C4-2B (cell line): ENCODE measurements around the gene LITAFD.

Experiments used
- H3K27ac ChIP-seq: fragments of 450-650 bp; 2 replicates; pipeline ENCODE4 v1.5.1; 2017
- CTCF ChIP-seq: fragments of 450-650 bp; conservative IDR thresholded peaks from 2 replicates; pipeline ENCODE4 v1.5.1; 2017; ENCODE audit warnings: mild to moderate bottlenecking
- ZFX ChIP-seq: fragments of 450-650 bp; IDR thresholded peaks from 2 replicates; pipeline ENCODE4 v1.6.1; 2017

LITAFD gene

GRCh38 chr16:8853150-8853549, 29.0 kb upstream of the LITAFD start:
- no peak for TF ChIP-seq ZFX
- no peak for TF ChIP-seq CTCF
- H3K27ac ChIP-seq, result no peak overlapping the region

- TF ChIP-seq ZFX (no peak), CTCF (no peak)
- H3K27ac ChIP-seq, result no peak overlapping the region
These were observed 28.5 kb upstream of the LITAFD start for GRCh38 chr16:8853611-8854010.

GRCh38 chr16:8854298-8854948, 27.7 kb upstream of the LITAFD start:
- TF ChIP-seq ZFX (no peak), CTCF (no peak)
- H3K27ac ChIP-seq, result no peak overlapping the region

- no peak overlapping the region for H3K27ac ChIP-seq
- no peak for TF ChIP-seq CTCF
These were observed 26.9 kb upstream of the LITAFD start for GRCh38 chr16:8855051-8855786.

GRCh38 chr16:8855972-8856371, 26.2 kb upstream of the LITAFD start:
- no peak overlapping the region for H3K27ac ChIP-seq
- TF ChIP-seq CTCF (no peak), ZFX (no peak)

GRCh38 chr16:8858994-8859912, 22.9 kb upstream of the LITAFD start:
- TF ChIP-seq CTCF (no peak), ZFX (no peak)
- no peak overlapping the region for H3K27ac ChIP-seq
